ENCODE measurements around the gene SCNM1.
"Not testable (repeated sequence)": the region's sequence is repeated elsewhere in the genome, so short reads cannot be mapped to it uniquely, and the experiment has no call there.

SCNM1 gene

GRCh38 chr1:151194894-151195594, 29.1 kb downstream of the SCNM1 start:
- not testable (repeated sequence) for DNase-seq

- DNase-seq: peak; percentile 50 to 54
These were observed 30.4 kb downstream of the SCNM1 start for GRCh38 chr1:151196292-151196800.

- peak in 1 of 2 experiments; percentile 25 for DNase-seq
These were observed 31.9 kb downstream of the SCNM1 start for GRCh38 chr1:151197863-151198253.

GRCh38 chr1:151198254-151199127, 32.5 kb downstream of the SCNM1 start, which contains the start of gene PIP5K1A:
TSS of gene PIP5K1A (plus strand) at chr1:151198552. CDS start at chr1:151198997, 445 bp downstream.
- DNase-seq: peak; percentile 98

GRCh38 chr1:151199873-151200581, 34.1 kb downstream of the SCNM1 start:
- peak in 1 of 2 experiments; percentile 43 for DNase-seq

DNA sequence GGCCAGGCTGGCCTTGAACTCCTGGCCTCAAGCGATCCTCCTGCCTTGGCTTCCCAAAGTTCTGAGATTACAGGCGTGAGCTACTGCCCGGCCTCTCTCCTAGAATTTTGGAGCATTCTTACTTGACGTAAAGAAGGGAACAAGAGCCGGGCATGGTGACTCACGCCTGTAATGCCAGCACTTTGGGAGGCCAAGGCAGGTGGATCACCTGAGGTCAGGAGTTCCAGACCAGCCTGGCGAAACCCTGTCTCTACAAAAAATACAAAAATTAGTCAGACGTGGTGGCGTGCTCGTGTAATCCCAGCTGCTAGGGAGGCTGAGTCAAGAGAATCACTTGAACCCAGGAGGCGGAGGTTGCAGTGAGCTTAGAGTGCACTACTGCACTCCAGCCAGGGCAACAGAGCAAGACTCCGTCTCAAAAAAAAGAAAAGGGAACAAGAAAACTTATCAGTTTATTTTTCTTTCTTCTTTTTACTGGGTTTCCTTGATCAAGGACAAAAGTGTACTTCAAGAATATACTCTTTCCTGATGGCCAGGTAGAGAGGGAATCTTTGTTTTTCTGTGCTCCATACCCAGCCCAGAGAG, 39.5 kb downstream of the SCNM1 start:
- not testable (repeated sequence) for DNase-seq

DNA sequence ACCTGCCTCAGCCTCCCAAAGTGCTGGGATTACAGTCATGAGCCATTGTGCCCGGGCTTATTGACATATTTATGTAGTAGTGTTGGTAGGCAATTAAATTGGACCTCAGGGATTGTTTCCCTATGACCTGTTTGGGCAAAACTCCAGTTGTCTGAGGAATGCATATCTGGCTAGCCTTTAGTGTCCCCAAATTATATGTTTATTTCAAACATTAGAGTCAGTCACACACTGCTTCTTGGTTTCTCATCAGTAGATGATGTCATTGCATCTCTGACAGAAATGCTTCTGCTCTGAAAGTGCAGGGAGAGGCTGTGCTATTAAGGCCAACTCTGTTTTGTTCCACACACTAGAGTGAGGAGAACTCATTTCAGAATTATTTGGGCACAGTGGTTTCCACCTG, 44.9 kb downstream of the SCNM1 start:
- DNase-seq: no peak

GRCh38 chr1:151211972-151212705, 46.2 kb downstream of the SCNM1 start:
- no peak for DNase-seq

DNA sequence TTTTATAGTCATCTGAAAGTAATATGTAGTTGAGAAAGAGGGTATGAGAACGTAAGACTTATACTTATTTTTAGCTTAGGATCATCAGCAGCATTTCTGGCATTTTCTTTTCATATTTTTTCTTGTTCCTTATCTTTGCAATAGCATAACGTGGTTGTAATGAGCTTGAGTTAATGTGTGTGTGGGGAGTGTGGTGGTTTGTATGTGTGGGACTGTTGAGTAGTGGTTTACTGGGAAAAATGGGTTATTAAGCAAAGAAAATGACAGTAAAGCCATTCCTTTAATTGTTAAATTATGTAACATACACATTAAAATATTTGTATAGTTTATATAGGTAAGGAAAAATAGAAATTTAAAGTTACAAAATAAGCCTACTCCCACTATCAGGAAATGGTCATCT, 47.6 kb downstream of the SCNM1 start:
- no peak for DNase-seq
